ENCODE measurements around the gene TDRD7. TPM values are rescaled to one million over a fixed set of nuclear protein-coding genes. Genes with fewer than 3 reads are reported as not detected.

TDRD7 gene
- polyA plus RNA-seq, 1 of the 3 experiments (the other 2 are of a cell fraction) = 4.9 TPM

DNA sequence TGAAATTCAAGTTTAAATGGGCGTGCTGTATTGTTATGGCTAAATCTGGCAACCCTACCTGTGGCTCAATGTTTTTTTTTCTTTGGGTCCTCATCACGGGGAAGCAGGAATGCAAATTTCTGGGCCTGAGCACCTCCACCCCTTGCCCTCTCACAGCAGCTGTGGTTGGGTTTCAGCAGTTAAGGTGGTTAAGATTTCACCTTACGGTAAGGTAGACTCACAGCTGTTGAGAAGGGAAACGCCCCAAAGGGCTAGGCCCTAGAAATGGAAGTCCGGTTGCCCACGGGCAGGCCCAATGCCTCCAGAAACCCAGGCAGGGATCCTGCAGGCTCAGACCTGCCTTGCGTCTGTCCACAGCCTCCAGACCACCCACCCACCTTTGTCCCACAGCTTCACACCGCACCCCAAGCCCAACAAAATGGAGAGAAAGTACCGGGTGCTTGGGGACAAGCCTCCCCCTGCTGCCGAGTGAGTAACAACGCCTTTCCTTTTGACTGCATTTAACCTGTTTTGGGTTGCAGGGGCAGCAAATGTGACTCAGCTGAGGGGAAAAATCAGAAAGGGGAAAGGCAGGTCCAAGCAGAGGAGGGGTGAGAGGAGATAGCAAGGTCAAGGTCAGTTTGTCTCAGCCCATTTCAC is 48.1 kb upstream of the TDRD7 start:
- ChIA-PET POLR2A (no interaction called here), CTCF (interaction anchor here (0.6 to 3.1 kb wide), 3 partner anchors 23 to 403 kb away, joined by 3 to 20 read pairs (median 3); no protein-coding TSS in a partner anchor)
- no peaks in the 10 kb centered on the region for H4K20me1 ChIP-seq (ENCODE audit: insufficient read depth)
- no peak overlapping the region for H3K27ac ChIP-seq (ENCODE audit: low read depth in 2 of 2, low read length in 1 of 2)
- H3K36me3 ChIP-seq (replicated peaks in 1 of 2; ENCODE audit: control insufficient read depth in 1 of 2, insufficient read depth in 2 of 2, low read length in 1 of 2) = peaks cover 0 to 2% of the 10 kb centered on the region in 2 experiments
- H3K9ac ChIP-seq = no peak overlapping the region
- no peaks in the 10 kb centered on the region for H3F3A ChIP-seq (replicated peaks; ENCODE audit: insufficient read depth)
- TF ChIP-seq SIN3A (IDR thresholded peaks at IDR 0.05; ENCODE audit: borderline replicate concordance, low read depth, low read length) = no peak
- H3K27me3 ChIP-seq (ENCODE audit: insufficient read depth) = no peaks in the 10 kb centered on the region
- H3K9me3 ChIP-seq = no peaks in the 10 kb centered on the region
- 75% methylated on average over 8 of the region's 11 CpGs for WGBS (ENCODE audit: low lambda C conversion rate)
- DNase-seq = no peak
- H3K9me2 ChIP-seq = no peaks in the 10 kb centered on the region
- H3K79me2 ChIP-seq (ENCODE audit: insufficient read depth) = no peaks in the 10 kb centered on the region
- H3K4me1 ChIP-seq (ENCODE audit: control insufficient read depth in 1 of 2, insufficient read depth in 2 of 2, low read depth in 1 of 2, low read length in 1 of 2) = no peaks in the 10 kb centered on the region
- no peak overlapping the region for H3K4me3 ChIP-seq (ENCODE audit: low read depth in 2 of 2, low read length in 1 of 2)
- H3K4me2 ChIP-seq = no peak overlapping the region
- no peak overlapping the region for H2AFZ ChIP-seq (ENCODE audit: low read depth)

DNA sequence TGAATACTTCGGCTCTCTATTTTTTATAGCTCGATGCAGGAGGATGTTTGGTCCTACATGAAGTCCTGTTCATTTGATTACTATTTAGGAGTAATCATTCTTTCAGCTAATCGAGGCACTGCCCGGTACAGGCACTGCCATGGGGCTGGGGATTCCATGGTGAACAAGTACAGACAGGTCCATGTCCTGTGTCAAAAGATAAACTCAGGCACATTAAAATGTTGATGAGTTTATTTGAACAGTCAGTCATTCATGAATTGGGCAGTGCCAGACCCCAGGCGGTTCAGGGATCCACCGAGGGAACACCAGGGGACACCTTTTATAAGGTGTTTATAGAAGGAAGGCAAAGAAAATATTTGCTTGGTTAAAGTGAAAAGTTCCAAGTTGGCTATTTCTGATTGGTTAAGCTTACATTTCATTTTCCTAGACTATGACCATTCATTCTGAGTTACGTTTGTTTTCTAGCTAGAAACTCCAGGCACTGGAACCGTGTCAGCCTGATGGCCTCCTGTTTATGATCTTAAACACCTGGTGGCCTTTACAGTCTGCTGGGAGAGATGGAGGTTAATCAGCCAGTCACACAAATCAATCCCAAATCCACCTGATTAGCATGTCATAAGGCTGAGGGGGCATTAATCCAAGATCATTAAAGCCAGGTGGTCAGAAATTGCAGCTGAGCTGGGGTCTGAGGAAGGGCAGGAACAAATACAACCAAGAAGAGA is 47.0 kb upstream of the TDRD7 start:
- no peaks in the 10 kb centered on the region for H4K20me1 ChIP-seq (ENCODE audit: insufficient read depth)
- ChIA-PET CTCF (interaction anchor here (1.6 to 3.1 kb wide), 2 partner anchors 22 to 46 kb away, joined by 3 to 20 read pairs; no protein-coding TSS in a partner anchor), POLR2A (no interaction called here)
- no peak overlapping the region for H3K4me3 ChIP-seq (ENCODE audit: low read depth in 2 of 2, low read length in 1 of 2)
- TF ChIP-seq RFX5 (IDR thresholded peaks at IDR 0.05; ENCODE audit: low read length) (no peak), POLR2AphosphoS5 (IDR thresholded peaks at IDR 0.05; ENCODE audit: low read depth, low read length) (no peak), RXRA (IDR thresholded peaks at IDR 0.05; ENCODE audit: borderline replicate concordance, low read depth) (no peak), SIN3A (IDR thresholded peaks at IDR 0.05; ENCODE audit: borderline replicate concordance, low read depth, low read length) (no peak), RCOR1 (IDR thresholded peaks at IDR 0.05; ENCODE audit: low read length) (no peak), RAD21 (IDR thresholded peaks at IDR 0.05; ENCODE audit: low read length) (no peak), CTCF (IDR thresholded peaks at IDR 0.05) (no peak), NFIC (IDR thresholded peaks at IDR 0.05; ENCODE audit: borderline replicate concordance) (no peak)
- H3K27ac ChIP-seq (ENCODE audit: low read depth in 2 of 2, low read length in 1 of 2) = no peak overlapping the region
- DNase-seq = no peak
- H3K4me2 ChIP-seq = no peak overlapping the region
- no peaks in the 10 kb centered on the region for H3K9me3 ChIP-seq
- H3K9me2 ChIP-seq = no peaks in the 10 kb centered on the region
- H3K9ac ChIP-seq = no peak overlapping the region
- no peaks in the 10 kb centered on the region for H3K27me3 ChIP-seq (ENCODE audit: insufficient read depth)
- WGBS (ENCODE audit: low lambda C conversion rate) = 61% methylated on average over 8 of the region's 8 CpGs
- no peaks in the 10 kb centered on the region for H3K79me2 ChIP-seq (ENCODE audit: insufficient read depth)
- H3F3A ChIP-seq (replicated peaks; ENCODE audit: insufficient read depth) = no peaks in the 10 kb centered on the region
- H3K4me1 ChIP-seq (ENCODE audit: control insufficient read depth in 1 of 2, insufficient read depth in 2 of 2, low read depth in 1 of 2, low read length in 1 of 2) = no peaks in the 10 kb centered on the region
- H2AFZ ChIP-seq (ENCODE audit: low read depth) = no peak overlapping the region
- H3K36me3 ChIP-seq (replicated peaks in 1 of 2; ENCODE audit: control insufficient read depth in 1 of 2, insufficient read depth in 2 of 2, low read length in 1 of 2) = no peaks in the 10 kb centered on the region

Data from SK-N-SH (cell line).